Left colon (tissue), 2 donors: ENCODE data around the gene WWTR1. TPM values are rescaled to one million over a fixed set of nuclear protein-coding genes. Genes with fewer than 3 reads are reported as not detected.
A peak's percentile ranks its signal among the peaks of the same experiment; 100 is the strongest.

Source experiments
- ATAC-seq: fragments of 200-7000 bp; cut with Tn5 transposase; one replicate; pipeline ENCODE4 v1.9.1; 2020; ENCODE audit warnings: mild to moderate bottlenecking, moderate library complexity
- DNase-seq, 2 donors: peaks; one replicate each; pipeline ENCODE4 v3.0.0-alpha.2; 2020
- intact Hi-C, 2 donors: fragments of 100-400 bp; cut with DNase I in 1 of 2; cut with micrococcal nuclease in 1 of 2; formaldehyde crosslinking; loops; one replicate each; pipeline versions ENCODE4 v1.11.2 to v1.14.0; 2022; cut with DNase I, micrococcal nuclease
- total RNA-seq, 2 donors: library from RNA; stranded (reverse); fragmentation: NEBNext Ultra II Directional; extraction: Animal tissue kit (Norgen Biotek cat#: 25700); gene quantifications; one replicate each; pipeline ENCODE4 v1.2.1, GENCODE V29; 2021
- donor health status: DM: no; HTN: no; CAD: no.
- donor health status: DM: yes; HTN: yes; CAD: no.

Gene WWTR1
- total RNA-seq, 2 donors from 2014 or later, result 8.4 to 27.2 TPM

- intact Hi-C loops, result no loop called here
- DNase-seq (peak in 1 of 2 donors; percentile 41), ATAC-seq (no peak)
Observed at GRCh38 chr3:149553781-149554451, 103.9 kb downstream of the WWTR1 start.

GRCh38 chr3:149552700-149553099 lies 105.1 kb downstream of the WWTR1 start:
- ATAC-seq (no peak), DNase-seq (no peak)
- intact Hi-C loops, result no loop called here

- DNase-seq (no peak), ATAC-seq (no peak)
- intact Hi-C loops, result no loop called here
Observed at GRCh38 chr3:149551500-149551899, 106.3 kb downstream of the WWTR1 start.

- intact Hi-C loops, result no loop called here
Observed at GRCh38 chr3:149548669-149549065, 109.2 kb downstream of the WWTR1 start.

GRCh38 chr3:149547954-149548668 lies 109.7 kb downstream of the WWTR1 start:
- intact Hi-C loops, result no loop called here
- DNase-seq, result peak in 1 of 2 donors; percentile 65
- ATAC-seq, result peak; percentile 54

More at GRCh38 chr3:149548669-149549065, 109.2 kb downstream of the WWTR1 start:
- ATAC-seq (no peak), DNase-seq (no peak)

GRCh38 chr3:149547413-149547812 lies 110.4 kb downstream of the WWTR1 start:
- intact Hi-C loops, result no loop called here
- DNase-seq (peak; percentile 34 to 48), ATAC-seq (no peak)

GRCh38 chr3:149545049-149545448 lies 112.8 kb downstream of the WWTR1 start:
- intact Hi-C loops, result no loop called here
- ATAC-seq, result no peak
- DNase-seq, result no peak

GRCh38 chr3:149542375-149543312 lies 115.2 kb downstream of the WWTR1 start:
- no peak for DNase-seq
- ATAC-seq, result no peak
- intact Hi-C loops, result no loop called here

GRCh38 chr3:149541091-149541491 lies 116.7 kb downstream of the WWTR1 start:
- intact Hi-C loops, result no loop called here
- DNase-seq (no peak), ATAC-seq (no peak)

- DNase-seq (no peak), ATAC-seq (no peak)
- intact Hi-C loops, result no loop called here
Observed at GRCh38 chr3:149538371-149538770, 119.5 kb downstream of the WWTR1 start.

- ATAC-seq (no peak), DNase-seq (peak in 1 of 2 donors; percentile 15)
- intact Hi-C loops, result no loop called here
Observed at GRCh38 chr3:149536429-149536828, 121.4 kb downstream of the WWTR1 start.

GRCh38 chr3:149535333-149535685 lies 122.5 kb downstream of the WWTR1 start:
- ATAC-seq (no peak), DNase-seq (no peak)
- intact Hi-C loops, result no loop called here

- ATAC-seq (no peak), DNase-seq (no peak)
- intact Hi-C loops, result loop anchor here in 1 of 2 donors (5.0 kb wide), 1 partner anchor 122 kb away; the partner anchor contains the start of gene WWTR1
Observed at GRCh38 chr3:149534671-149535332, 123.0 kb downstream of the WWTR1 start.

GRCh38 chr3:149534082-149534481 lies 123.7 kb downstream of the WWTR1 start:
- DNase-seq (no peak), ATAC-seq (no peak)
- intact Hi-C loops, result loop anchor here in 1 of 2 donors (5.0 kb wide), 1 partner anchor 123 kb away; the partner anchor contains the start of gene WWTR1

- no peak for DNase-seq
- ATAC-seq, result no peak
- intact Hi-C loops, result loop anchor here in 1 of 2 donors (5.0 kb wide), 1 partner anchor 125 kb away; the partner anchor contains the start of gene WWTR1
Observed at GRCh38 chr3:149532489-149533180, 125.2 kb downstream of the WWTR1 start.

- ATAC-seq (no peak), DNase-seq (no peak)
- intact Hi-C loops, result no loop called here
Observed at GRCh38 chr3:149529099-149529498, 128.7 kb downstream of the WWTR1 start.

- intact Hi-C loops, result no loop called here
- DNase-seq (peak in 1 of 2 donors; percentile 20), ATAC-seq (peak; percentile 91)
Observed at GRCh38 chr3:149528340-149528650, 129.5 kb downstream of the WWTR1 start.
